OCI-LY1 (cell line): Measurements from ENCODE around the gene LAMA1.

Experiments used
- CTCF ChIP-seq: fragments of 200-600 bp; sonication (generic), shearing (Covaris generic); IDR thresholded peaks from 2 replicates; pipeline ENCODE4 v1.5.1; 2017; ENCODE audit warnings: mild to moderate bottlenecking, antibody characterized with exemption, low read length, moderate library complexity, mixed read lengths
- EZH2 ChIP-seq: fragments of 200-600 bp; sonication (generic), shearing (Covaris generic); IDR thresholded peaks from 2 replicates; pipeline ENCODE4 v1.8.0; 2017; ENCODE audit warnings: borderline replicate concordance, mixed run types, mild to moderate bottlenecking, antibody characterized with exemption, low read length, moderate library complexity, mixed read lengths

GRCh38 chr18:6940451-6940850 lies 177.1 kb downstream of the LAMA1 start:
- TF ChIP-seq CTCF, result no peak
- no peak for TF ChIP-seq EZH2
